GM21528 (cell line): ENCODE measurements around the gene BRF1.
"Not testable (repeated sequence)": the region's sequence is repeated elsewhere in the genome, so short reads cannot be mapped to it uniquely, and the experiment has no call there.

Experiments
- ATAC-seq: cut with Tn5 transposase; IDR thresholded peaks from one replicate; pipeline ENCODE4 v1.9.1; 2021; ENCODE audit warnings: mild to moderate bottlenecking, moderate library complexity; ENCODE audit not compliant: unreplicated experiment, low FRiP score

The BRF1 gene, protein sequence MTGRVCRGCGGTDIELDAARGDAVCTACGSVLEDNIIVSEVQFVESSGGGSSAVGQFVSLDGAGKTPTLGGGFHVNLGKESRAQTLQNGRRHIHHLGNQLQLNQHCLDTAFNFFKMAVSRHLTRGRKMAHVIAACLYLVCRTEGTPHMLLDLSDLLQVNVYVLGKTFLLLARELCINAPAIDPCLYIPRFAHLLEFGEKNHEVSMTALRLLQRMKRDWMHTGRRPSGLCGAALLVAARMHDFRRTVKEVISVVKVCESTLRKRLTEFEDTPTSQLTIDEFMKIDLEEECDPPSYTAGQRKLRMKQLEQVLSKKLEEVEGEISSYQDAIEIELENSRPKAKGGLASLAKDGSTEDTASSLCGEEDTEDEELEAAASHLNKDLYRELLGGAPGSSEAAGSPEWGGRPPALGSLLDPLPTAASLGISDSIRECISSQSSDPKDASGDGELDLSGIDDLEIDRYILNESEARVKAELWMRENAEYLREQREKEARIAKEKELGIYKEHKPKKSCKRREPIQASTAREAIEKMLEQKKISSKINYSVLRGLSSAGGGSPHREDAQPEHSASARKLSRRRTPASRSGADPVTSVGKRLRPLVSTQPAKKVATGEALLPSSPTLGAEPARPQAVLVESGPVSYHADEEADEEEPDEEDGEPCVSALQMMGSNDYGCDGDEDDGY

DNA sequence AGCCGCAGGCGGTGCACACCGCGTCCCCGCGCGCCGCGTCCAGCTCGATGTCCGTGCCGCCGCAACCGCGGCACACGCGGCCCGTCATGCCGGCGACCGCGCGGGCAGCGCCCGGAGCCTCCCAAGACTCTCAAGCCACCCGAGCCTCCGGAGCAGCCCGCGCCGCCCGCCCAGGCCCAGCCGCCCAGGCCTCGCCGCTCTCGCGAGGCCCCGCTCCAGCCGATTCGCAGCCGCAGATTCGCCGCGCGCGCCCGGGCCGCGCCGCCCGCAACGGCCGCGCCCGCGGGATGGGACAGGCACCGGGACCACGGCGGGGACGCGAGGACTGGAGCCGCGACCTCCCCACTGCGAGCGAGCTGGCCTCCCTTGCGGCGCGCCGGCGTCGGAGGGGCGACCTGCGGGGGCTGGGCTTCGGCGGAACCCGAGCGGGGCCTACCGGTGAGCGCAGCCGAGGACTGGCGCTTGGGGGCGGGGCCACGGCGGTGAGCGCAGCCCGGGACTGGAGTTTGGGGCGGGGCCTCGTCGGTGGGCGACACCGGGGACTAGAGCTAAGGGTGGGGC, at the start of gene BRF1:
Gene BRF1, minus strand, starts transcription at position 460 of the 561 bp plus-strand sequence. Its CDS starts 372 bp downstream, at position 88.
- peak; percentile 87 for ATAC-seq

DNA sequence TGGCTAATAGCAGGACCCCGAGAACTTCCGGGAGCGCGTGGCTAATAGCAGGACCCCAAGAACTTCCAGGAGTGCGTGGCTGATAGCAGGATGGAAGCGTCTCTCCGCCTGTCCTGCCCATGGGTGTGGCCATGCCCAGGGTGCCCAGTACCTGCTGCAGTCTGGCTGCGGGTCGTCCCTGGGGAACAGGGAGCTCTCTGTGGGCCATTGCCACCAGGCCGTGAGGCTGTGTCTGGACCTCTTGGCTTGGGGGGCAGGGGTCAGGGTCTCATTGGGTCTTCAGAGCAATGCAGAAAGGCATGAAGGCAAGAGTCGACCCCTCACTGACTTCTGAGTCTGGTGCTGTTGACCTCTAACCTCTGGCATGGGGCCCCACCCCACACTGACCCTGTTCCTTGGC, 49.2 kb upstream of the BRF1 start:
- ATAC-seq: no peak

DNA sequence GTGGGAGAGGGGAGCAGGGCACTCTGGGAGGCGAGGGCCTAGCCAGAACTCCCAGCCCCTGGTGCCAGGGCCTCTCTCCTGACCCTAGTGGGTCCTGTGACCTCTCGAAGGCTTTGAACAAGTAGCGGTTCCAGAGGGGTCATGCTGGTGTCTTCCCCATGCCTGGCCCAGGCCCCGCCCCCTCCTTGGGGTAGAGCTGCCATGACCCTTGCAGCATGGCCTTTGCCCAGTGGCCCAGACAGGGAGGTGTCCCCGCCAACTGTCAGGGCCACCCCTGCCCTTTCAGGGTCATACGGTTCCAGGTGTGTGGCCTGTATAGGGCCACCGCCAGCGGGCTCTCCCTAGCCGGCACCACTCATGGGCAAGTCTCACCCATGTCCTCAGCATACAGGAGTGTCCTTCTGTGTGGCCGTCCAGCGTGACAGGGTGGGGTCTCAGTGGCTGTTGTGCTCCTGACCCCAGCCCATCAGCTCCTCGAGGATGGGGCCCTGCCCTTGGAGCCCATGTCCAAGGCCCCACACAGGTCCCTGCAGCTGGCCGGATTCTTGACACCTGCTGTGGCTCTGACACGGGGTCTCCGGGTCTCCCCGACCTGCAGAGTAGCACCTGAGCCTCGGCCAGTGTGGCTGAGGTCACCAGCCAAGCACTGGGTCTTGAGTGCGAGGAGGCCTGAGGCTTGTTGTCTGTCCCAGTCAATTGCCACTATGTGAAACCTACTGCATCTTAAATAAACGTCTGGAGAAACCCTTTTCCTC, 48.3 kb upstream of the BRF1 start:
- no peak for ATAC-seq

DNA sequence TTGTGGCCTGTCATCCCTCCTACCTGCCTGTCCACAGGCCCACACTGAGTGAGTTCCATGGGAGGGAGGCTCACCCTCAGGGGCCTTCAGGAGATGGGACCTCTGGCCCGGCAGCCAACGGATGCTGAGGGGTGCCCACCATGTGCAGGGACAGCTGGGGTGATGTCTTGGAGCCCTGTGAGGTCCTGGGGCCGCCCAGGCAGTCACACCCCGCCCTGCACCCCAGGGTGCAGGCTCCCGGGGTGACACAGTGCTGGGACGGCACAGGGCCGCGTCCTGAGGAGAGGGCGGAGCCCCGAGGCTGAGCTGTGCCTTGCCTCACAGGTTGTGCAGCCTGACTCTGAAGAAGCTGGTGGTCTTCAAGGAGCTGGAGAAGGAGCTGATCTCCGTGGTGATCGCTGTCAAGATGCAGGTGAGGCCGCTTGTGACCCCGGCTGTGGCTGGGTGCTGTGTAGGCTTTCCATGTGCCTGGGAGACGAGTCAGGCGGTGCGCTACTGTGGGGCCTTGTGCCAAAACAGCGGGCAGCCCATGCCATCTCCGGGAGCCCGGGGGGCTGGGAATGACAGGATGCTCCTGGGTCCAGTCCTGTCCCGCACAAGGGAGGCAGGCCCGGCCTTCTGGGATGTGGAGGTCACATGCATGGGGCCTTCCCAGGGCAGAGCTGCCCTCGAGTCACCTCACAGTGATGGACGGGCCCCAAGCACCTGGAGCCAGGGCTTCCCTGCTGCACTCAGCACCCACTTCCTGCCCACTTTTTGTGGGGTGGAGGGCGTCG, 47.6 kb upstream of the BRF1 start:
- no peak for ATAC-seq

DNA sequence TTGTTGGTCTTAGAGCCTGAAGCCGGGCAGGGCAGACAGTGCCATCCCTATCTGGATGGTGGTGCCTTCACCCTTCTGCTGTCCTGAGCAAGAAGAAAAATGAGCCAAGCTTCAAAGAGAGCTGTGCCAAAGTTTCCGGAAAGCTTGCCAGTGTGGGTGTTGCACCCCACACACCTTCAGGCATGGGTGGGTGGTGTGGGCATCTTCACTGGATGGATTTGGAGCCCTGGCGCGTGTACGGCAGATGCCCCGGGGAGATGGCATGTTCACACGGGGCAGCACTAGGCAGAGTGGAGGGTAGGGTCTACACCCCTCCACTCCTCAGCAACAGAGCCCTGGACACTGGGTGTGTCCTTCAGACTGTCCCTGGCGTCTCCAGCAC, 46.8 kb upstream of the BRF1 start:
- no peak for ATAC-seq

DNA sequence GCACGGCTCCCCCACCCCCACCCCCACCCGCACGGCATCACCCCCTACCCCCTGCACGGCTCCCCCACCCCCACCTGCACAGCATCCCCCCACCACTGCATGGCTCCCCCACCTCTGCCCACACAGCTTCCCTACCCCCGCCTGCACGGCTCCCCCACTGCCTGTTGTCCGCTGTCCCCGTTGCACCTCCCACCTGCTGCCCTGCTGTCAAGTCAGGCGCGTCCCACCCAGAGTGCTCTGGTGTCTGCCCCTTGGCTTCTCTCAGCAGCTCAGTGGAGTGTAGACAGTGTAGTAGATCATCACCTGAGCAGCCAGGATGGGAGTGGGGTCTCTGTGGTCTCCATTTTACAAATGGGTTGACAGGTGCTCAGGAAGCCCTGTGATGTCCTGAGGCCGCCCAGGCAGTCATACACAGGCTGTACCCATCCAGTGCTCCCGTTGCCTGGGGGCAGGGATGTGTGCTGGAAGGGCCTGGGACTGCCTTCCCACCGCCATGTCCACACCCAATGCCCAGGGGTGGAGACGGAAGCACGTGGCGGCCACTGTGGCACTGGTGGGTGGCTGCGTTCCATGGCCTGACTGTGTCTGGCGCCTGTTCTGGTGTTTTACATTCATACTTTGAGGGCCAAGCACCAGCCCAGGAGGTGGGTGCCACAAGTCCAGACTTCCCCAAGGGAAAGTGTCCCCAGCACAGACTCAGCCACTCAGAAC, 46.2 kb upstream of the BRF1 start:
- no peak for ATAC-seq

DNA sequence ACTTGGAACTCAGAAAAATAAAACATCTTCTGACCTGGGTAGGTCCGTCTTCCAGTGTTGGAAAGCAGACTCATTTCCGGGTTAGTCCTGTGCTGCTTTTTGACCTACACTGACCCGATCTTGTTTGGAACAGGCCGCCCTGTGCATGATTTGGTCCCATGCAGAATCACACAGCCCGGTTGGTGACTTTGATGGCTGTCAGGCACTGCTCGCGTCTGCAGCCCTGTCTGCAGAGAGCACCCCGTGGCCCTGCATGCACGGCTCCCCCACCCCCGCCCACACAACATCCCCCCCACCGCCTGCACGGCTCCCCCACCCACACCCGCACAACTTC, 45.4 kb upstream of the BRF1 start:
- no peak for ATAC-seq

DNA sequence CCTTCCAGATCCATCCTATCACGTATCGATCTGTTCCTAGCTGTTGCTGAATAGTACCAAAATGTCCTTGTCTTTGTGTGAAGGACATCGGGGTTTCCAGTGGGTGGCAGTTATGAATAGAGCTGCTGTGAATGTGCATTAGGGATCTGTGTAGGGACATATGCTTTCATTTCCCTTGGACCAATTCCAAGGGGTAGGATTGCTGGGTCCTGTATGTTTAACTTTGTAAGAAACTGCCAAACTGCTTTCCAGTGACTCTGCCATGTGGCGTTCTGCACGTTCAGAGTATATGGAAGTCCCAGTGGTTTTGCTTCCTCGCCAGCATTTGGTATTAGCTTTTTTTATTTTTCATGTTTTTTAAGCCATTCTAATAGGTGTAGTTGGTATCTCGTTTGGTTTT, 42.4 kb upstream of the BRF1 start:
- no peak for ATAC-seq

DNA sequence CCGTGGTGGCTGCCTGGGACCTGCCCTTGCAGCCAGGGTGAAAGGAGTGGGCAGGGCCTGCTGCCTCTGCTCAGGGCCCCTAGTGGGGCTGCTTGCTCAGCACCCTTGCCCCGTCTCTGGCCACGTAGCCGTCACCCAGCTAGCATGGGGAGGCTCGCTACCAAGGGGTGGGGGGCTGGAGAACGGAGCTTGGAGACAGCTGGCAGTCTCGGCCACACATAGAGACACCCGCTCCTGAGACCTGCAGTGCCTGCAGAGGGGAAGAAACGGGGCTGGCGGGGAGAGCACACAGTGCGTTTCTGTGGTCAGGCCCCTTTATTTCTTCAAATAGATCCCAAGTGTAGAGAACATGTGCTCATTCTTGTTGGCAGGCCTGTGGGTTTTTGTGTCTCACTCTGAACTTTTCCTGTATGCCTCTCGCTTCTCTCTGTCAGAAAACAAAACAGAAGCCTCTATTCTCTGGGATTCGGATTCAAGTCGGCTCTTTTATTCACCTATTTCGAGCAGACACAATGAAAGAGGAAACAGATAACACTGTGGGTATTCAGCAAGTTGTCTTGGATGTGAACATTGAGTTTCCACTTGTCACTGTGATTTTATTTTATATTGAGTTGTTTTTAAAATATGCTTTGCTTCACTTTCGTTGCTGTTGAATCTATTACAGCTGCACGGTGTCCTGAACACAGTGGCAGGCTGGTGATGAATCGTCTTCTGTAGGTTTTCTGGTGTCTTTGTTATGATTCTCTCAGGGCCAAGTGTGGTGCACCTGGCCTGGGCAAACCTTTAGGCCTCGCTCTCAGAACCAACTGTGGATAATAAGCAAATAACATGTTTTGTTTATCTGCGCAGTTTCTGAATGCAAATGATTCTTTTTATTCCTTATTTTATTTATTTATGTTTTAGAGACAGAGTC, 40.3 kb upstream of the BRF1 start:
- no peak for ATAC-seq

DNA sequence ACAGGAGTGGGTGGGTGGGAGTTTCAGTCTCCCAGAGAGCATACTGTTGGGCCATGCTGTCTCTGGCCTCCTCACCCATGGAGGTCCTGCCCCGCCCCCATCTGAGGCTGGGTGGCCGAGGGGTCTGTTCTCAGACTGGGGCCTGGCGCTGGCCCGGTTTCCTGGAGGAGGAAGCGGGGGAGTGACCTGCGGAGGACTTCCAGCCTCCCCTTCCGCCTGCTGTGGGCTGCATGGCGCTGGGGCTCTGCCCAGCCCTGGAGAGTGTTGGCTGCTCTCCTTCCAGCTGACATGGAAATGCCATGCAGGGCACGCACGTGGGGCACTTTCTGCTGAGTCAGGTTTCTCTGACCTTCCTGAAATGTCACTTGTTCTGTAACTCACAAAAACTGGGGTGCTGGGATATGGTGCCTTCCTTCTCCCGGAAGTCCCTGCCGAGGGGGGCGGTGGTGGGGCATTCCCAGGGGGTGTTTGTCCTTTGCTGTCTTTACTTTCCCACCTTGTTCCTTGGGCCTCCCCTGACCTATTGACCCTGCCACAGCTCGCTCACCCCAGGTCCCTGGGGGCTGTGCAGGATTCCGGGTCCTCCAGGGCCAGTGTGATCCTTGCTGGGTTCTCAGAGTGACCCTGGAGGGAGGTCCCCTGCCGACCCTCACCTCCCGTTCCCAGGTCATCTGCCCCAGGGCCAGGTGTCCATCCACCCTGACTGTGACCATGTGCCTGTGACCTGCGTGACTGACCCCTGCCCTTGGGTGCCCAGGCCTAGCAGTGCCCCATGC, 37.4 kb upstream of the BRF1 start:
- no peak for ATAC-seq

DNA sequence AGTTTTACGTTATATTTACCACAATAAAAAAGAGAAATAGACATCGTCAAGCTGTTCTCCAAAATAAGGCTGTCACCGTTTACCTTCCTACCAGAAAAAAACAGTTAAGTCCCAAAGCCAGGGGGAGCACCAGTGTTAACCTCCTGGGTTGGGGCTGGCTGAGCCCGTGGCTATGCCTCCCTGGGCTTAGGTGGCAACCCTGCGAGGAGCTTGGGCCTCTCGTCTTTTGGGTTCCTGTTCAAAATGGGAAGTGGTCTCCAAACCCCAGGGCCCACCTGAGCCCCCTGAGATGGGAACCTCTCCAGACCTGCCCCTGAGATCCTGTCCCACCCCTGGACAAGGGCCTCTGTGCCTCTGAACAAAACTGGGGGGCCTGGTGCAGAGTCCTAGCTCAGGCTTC, 36.6 kb upstream of the BRF1 start:
- ATAC-seq: no peak

DNA sequence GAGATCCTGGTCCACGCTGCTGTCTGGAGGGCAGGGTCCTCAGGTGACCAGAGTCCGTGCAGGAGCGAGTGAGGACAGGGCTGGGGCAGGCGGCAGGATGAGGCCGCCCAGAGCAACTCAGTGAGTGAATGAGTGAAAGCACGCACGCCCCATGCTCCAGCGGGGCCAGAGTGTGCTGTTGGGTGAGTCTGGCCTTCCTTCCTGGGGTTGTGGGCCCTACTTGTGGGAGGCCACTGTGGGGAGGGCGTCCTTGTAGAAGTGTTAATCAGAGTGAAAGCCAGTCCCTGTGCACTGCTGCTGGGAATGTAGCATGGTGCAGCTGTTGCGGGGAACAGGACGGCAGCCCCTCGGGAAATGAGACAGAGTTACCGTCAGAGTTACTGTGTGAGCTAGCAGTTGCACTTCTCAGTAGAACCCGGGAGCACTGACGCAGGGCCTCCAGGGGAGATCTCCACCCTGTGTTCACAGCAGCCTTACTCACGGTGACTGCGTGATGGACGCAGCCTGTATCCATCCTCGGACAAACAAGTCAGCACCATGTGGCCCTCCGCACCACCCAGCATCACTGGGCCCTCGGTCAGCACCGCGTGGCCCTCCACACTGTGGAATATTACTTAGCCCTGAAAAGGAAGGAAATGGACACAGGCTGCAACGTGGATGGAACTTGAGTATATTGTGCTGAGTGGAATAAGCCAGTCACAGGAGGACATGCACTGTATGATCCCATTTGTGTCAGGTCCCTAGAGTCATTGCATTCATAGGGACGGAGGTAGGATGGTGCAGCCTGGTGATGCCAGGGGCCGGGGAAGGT, 35.9 kb upstream of the BRF1 start:
- ATAC-seq: no peak

DNA sequence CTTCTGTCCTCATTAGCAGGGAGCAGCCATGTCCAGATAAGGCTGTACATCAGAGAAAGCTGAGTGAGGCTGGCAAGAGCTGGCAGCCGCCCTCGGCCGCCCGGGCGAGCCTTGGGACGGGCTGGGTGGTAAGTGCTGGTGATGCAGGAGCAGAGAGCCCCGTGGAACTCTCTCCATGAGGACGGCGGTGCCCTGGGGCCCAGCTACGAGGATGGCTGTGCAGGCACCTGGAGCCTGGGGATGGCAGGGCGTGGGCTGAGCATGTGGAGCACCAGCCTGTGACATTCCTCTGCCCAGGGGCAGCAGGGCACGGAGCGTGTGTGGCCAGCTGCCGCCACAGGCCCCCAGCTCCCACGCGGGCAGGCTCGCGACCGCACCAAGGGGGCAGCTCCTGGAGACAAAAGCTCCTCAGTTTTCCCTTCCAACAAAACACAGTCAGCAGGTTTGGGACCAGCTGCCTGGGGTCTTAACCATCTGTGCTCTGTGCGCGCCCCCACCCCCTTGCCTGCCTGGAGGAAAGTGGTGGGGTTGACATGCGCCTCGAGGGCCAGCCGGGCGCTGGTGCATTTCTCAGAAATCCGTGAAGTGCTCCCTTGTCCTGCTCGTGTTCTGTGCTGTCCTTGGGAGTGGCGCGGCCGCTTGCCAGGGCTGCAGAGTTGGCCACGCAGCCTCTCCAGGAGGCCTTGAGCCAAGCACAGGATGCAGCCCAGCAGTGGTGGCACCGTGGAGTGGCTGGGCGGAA, 35.1 kb upstream of the BRF1 start:
- no peak for ATAC-seq

DNA sequence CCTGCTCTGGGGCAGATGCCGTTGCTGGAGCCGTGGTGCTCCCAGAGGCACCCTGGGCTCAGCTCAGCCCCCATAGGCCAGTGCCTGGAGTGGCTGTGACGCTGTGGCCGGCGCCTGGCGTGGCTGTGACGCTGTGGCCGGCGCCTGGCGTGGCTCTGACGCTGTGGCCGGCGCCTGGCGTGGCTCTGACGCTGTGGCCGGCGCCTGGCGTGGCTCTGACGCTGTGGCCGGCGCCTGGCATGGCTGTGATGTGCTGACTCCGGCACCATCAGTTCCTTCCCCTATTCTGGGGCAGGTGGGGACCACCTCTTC, 34.4 kb upstream of the BRF1 start:
- ATAC-seq: not testable (repeated sequence)

DNA sequence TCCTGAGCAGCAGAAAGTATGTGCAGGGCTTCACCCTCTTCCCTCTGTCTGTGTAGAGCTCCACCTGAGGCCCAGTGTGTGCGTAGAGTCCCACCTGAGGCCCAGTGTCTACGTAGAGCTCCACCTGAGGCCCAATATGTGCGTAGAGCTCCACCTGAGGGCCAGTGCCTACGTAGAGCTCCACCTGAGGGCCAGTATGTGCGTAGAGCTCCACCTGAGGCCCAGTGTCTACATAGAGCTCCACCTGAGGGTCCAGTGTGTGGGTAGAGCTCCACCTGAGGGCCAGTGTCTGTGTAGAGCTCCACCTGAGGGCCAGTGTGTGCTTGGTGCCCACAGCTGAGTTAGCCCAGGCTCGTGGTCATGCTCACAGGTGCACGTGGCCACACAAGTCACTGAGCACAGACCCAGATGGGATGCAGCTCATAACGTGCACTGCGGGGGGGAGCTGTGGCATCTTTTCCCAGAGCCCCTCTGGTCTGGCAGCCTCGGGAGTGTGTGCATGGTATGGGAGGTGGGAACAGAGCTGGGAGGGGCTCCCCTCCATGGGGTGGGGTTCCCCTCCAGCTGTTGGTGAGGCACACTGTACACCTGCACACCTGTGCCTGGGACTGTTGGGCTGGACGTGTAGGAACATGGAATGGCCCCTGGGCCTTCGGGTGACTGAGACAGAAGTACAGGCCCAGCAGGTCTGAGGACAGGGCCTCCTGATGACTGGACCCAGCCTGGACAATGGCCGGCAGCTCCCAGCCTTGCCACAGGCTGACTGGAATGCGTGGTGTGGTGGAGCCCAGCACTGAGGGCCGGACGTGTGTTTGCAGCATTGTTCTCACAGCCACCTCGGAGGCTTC, 33.8 kb upstream of the BRF1 start:
- no peak for ATAC-seq
